ENCODE results near the gene TNRC6C. TPM values are rescaled to one million over a fixed set of nuclear protein-coding genes. Genes with fewer than 3 reads are reported as not detected.

TNRC6C gene
- total RNA-seq, 1 experiment from 2014 or later: 2.7 TPM

DNA sequence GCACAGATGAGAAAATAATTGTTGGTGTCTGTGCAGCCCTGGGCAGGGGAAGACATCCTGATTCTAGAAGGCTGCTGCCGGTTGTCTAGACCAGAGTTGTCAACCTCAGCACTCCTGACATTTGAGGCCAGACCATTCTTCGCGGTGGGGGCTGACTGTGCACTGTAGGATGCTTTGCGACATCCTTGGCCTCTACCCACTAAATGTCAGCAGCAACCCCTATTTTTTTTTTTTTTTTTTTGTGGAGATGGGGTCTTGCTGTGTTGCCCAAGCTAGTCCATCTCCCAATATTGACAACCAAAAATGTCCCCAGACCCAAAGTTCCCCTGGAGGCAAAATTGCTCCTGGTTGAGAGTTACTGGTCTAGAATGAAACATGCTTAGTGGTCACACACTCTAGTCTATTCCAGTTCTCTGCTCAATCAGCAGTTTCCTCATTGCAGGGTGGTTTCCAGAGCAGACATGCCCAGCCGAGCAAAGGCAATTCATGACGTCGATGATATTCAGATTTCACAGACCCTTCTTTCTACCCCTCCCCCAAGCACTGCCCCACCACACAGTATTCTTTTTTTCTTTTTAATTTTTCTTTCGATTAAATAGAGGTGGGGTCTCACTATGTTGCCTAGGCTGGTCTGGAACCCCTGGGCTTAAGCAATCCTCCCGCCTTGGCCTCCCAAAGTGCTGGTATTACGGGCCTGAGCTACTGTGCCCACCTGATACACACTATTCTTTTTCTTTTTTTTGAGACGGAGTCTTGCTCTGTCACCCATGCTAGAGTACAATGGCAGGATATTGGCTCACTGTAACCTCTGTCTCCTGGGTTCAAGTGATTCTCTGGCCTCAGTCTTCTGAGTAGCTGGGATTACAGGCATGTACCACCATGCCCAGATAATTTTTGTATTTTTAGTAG, 196.7 kb downstream of the TNRC6C start:
- DNase-seq (ENCODE audit: low read depth): no peak

Other genes starting within 250 kb of the TNRC6C start
- 0.80 and 4.6 TPM in 2 replicates for gene TMC6, start 170.1 kb downstream of the TNRC6C start, total RNA-seq (2014; rRNA removed; shearing (Covaris generic))
- not detected in 2 replicates for gene TMC8, start 172.1 kb downstream of the TNRC6C start, total RNA-seq (2014; rRNA removed; shearing (Covaris generic))
- not detected in 2 replicates for gene C17orf99, start 187.7 kb downstream of the TNRC6C start, total RNA-seq (2014; rRNA removed; shearing (Covaris generic))
- 14.8 and 19.4 TPM in 2 replicates for gene SYNGR2, start 209.9 kb downstream of the TNRC6C start, total RNA-seq (2014; rRNA removed; shearing (Covaris generic))
- 111 and 130 TPM in 2 replicates for gene TK1, start 228.3 kb downstream of the TNRC6C start, total RNA-seq (2014; rRNA removed; shearing (Covaris generic))
- 12.1 and 14.8 TPM in 2 replicates for gene AFMID, start 228.7 kb downstream of the TNRC6C start, total RNA-seq (2014; rRNA removed; shearing (Covaris generic))